GM08714 (cell line): Measurements from ENCODE around the gene LCNL1.

Source experiments
- H3K4me3 ChIP-seq: fragments of 200-500 bp; sonication (Bioruptor generic); 2 replicates; pipeline ENCODE4 v1.5.1; 2014; ENCODE audit warnings: mild to moderate bottlenecking, low read length, inconsistent platforms
- ZNF274 ChIP-seq: IDR thresholded peaks from 2 replicates; pipeline ENCODE4 v1.6.1; 2012; ENCODE audit warnings: mild to moderate bottlenecking, low read depth, low read length

Gene LCNL1

GRCh38 chr9:137018761-137019559 lies 36.2 kb downstream of the LCNL1 start:
- H3K4me3 ChIP-seq, result no peak overlapping the region
- no peak for TF ChIP-seq ZNF274

GRCh38 chr9:137019891-137020683 lies 37.3 kb downstream of the LCNL1 start:
- no peak for TF ChIP-seq ZNF274
- H3K4me3 ChIP-seq, result no peak overlapping the region

- TF ChIP-seq ZNF274, result no peak
- no peak overlapping the region for H3K4me3 ChIP-seq
Measured at GRCh38 chr9:137020771-137021567, 38.2 kb downstream of the LCNL1 start.

GRCh38 chr9:137021568-137021978 lies 38.8 kb downstream of the LCNL1 start:
- H3K4me3 ChIP-seq, result no peak overlapping the region
- no peak for TF ChIP-seq ZNF274

- H3K4me3 ChIP-seq, result no peak overlapping the region
- no peak for TF ChIP-seq ZNF274
Measured at GRCh38 chr9:137021979-137022661, 39.3 kb downstream of the LCNL1 start.

- TF ChIP-seq ZNF274, result no peak
- H3K4me3 ChIP-seq, result no peak overlapping the region
Measured at GRCh38 chr9:137022662-137023008, 39.8 kb downstream of the LCNL1 start.

- H3K4me3 ChIP-seq, result no peak overlapping the region
- TF ChIP-seq ZNF274, result no peak
Measured at GRCh38 chr9:137023157-137023556, 40.4 kb downstream of the LCNL1 start.

GRCh38 chr9:137023583-137023991 lies 40.8 kb downstream of the LCNL1 start:
- no peak for TF ChIP-seq ZNF274
- H3K4me3 ChIP-seq, result no peak overlapping the region

- no peak for TF ChIP-seq ZNF274
- H3K4me3 ChIP-seq, result no peak overlapping the region
Measured at GRCh38 chr9:137025517-137025966, 42.7 kb downstream of the LCNL1 start.

- no peak overlapping the region for H3K4me3 ChIP-seq
- no peak for TF ChIP-seq ZNF274
Measured at GRCh38 chr9:137026384-137026783, 43.6 kb downstream of the LCNL1 start.

GRCh38 chr9:137026828-137027227 lies 44.0 kb downstream of the LCNL1 start:
- no peak overlapping the region for H3K4me3 ChIP-seq
- TF ChIP-seq ZNF274, result no peak

GRCh38 chr9:137027369-137028262 lies 44.8 kb downstream of the LCNL1 start, which contains the start of gene ABCA2:
ABCA2 (minus strand) TSS chr9:137028237; CDS start chr9:137028140, 97 bp downstream.
- TF ChIP-seq ZNF274, result no peak
- peak within 1 kb of the TSS; percentile 16; the same call in 1 of the 2 replicates for H3K4me3 ChIP-seq
